Trophoblast cell (in vitro differentiated cells and primary cell): ENCODE results near the gene PTGIS.

Source experiments
- DNase-seq, 2 donors: peaks; one replicate each; pipeline ENCODE4 v3.0.0-alpha.2; 2016
- H2AFZ ChIP-seq: 2 replicates; pipeline ENCODE4 v1.6.1; 2013; ENCODE audit warnings: low read length, moderate library complexity, mild to moderate bottlenecking; ENCODE audit not compliant: insufficient read depth, poor library complexity
- H2AK5ac ChIP-seq: 2 replicates; pipeline ENCODE4 v1.6.1; 2013; ENCODE audit warnings: mild to moderate bottlenecking, low read length
- H2BK120ac ChIP-seq: 2 replicates; pipeline ENCODE4 v1.6.1; 2013; ENCODE audit warnings: low read length, mild to moderate bottlenecking, moderate library complexity; ENCODE audit not compliant: insufficient read depth, poor library complexity
- H2BK12ac ChIP-seq: 2 replicates; pipeline ENCODE4 v1.6.1; 2013; ENCODE audit warnings: mild to moderate bottlenecking, low read length, moderate library complexity
- H2BK5ac ChIP-seq: 2 replicates; pipeline ENCODE4 v1.6.1; 2013; ENCODE audit warnings: low read length, low read depth, moderate library complexity, mild to moderate bottlenecking; ENCODE audit not compliant: poor library complexity
- H3K14ac ChIP-seq: 2 replicates; pipeline ENCODE4 v1.6.1; 2013; ENCODE audit warnings: mild to moderate bottlenecking, low read length
- H3K18ac ChIP-seq: 2 replicates; pipeline ENCODE4 v1.6.1; 2013; ENCODE audit warnings: mild to moderate bottlenecking, low read length
- H3K23ac ChIP-seq: 2 replicates; pipeline ENCODE4 v1.6.1; 2013; ENCODE audit warnings: low read length
- H3K27ac ChIP-seq: 2 replicates; pipeline ENCODE4 v1.5.1; 2013; ENCODE audit warnings: low read depth, mild to moderate bottlenecking, inconsistent platforms, low read length, moderate library complexity
- H3K27me3 ChIP-seq: 2 replicates; pipeline ENCODE4 v1.6.1; 2013; ENCODE audit warnings: inconsistent platforms, mild to moderate bottlenecking, low read length, moderate library complexity; ENCODE audit not compliant: insufficient read depth
- H3K36me3 ChIP-seq, 2 experiments: 1 replicate in 1 of 2; 2 replicates in 1 of 2; pipeline ENCODE4 v1.6.1; 2013; ENCODE audit warnings: low read length in 2 of 2, mild to moderate bottlenecking in 2 of 2, moderate library complexity in 1 of 2; ENCODE audit not compliant: insufficient read depth in 2 of 2, control insufficient read depth in 1 of 2
- H3K4ac ChIP-seq: 2 replicates; pipeline ENCODE4 v1.6.1; 2013; ENCODE audit warnings: low read depth, mild to moderate bottlenecking, low read length, moderate library complexity
- H3K4me1 ChIP-seq, 2 experiments: 1 replicate in 1 of 2; 2 replicates in 1 of 2; pipeline ENCODE4 v1.6.1; 2013; ENCODE audit warnings: low read length in 2 of 2, mild to moderate bottlenecking in 2 of 2, moderate library complexity in 1 of 2; ENCODE audit not compliant: insufficient read depth in 2 of 2, control insufficient read depth in 1 of 2
- H3K4me2 ChIP-seq: 2 replicates; pipeline ENCODE4 v1.6.1; 2013; ENCODE audit warnings: inconsistent platforms, mild to moderate bottlenecking, low read length, moderate library complexity
- H3K4me3 ChIP-seq: 2 replicates; pipeline ENCODE4 v1.5.1; 2013; ENCODE audit warnings: mild to moderate bottlenecking, low read depth, low read length, inconsistent platforms
- H3K79me1 ChIP-seq: one replicate; pipeline ENCODE4 v1.6.1; 2013; ENCODE audit warnings: low read length
- H3K79me2 ChIP-seq: 2 replicates; pipeline ENCODE4 v1.6.1; 2013; ENCODE audit warnings: low read length, mild to moderate bottlenecking; ENCODE audit not compliant: control insufficient read depth, insufficient read depth, poor library complexity
- H3K9ac ChIP-seq: 2 replicates; pipeline ENCODE4 v1.6.1; 2013; ENCODE audit warnings: mild to moderate bottlenecking, low read length
- H3K9me3 ChIP-seq: 2 replicates; pipeline ENCODE4 v1.6.1; 2013; ENCODE audit warnings: low read depth, mild to moderate bottlenecking, control low read depth, inconsistent platforms, low read length; ENCODE audit not compliant: insufficient read depth
- H4K12ac ChIP-seq: 2 replicates; pipeline ENCODE4 v1.6.1; 2013; ENCODE audit warnings: low read depth, mild to moderate bottlenecking, low read length, moderate library complexity
- H4K8ac ChIP-seq: 2 replicates; pipeline ENCODE4 v1.6.1; 2013; ENCODE audit warnings: low read depth, mild to moderate bottlenecking, low read length, moderate library complexity
- H4K91ac ChIP-seq: one replicate; pipeline ENCODE4 v1.6.1; 2013; ENCODE audit warnings: low read depth, mild to moderate bottlenecking, low read length, moderate library complexity
- WGBS: extraction: QIAGEN DNeasy Blood & Tissue Kit; methylation state at CpG from one replicate; pipeline ENCODE4 v1.1.7; 2013; ENCODE audit warnings: missing lambda C conversion rate; ENCODE audit not compliant: insufficient read length, insufficient coverage; ENCODE audit errors: extremely low coverage; 5-methylcytosine and 5-hydroxymethylcytosine counted together

Gene PTGIS

DNA sequence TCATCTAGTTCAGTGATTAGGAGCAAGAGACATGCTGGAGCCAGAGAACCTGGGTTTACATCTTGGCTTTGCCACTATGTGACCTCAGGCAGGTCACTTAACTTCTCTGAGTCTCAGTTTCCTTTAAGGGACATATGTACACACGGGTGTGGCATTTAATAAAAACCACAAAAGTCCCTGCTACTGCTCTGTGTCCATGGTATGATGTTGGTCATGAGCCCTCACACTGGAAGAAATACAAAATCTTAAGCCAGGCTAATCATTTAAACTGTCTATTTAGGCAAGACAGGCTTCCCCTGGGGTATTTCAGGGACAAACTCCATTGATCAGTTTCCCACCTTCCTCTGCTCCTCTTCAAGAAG is 12.9 kb upstream of the PTGIS start:
- Histone ChIP-seq H3K36me3 (no peaks in the 10 kb centered on the region), H3K9ac (no peak overlapping the region), H3K27me3 (no peaks in the 10 kb centered on the region), H3K14ac (no peak overlapping the region), H3K18ac (no peak overlapping the region), H2AK5ac (no peak overlapping the region), H3K23ac (no peak overlapping the region), H3K9me3 (peaks cover 3% of the 10 kb centered on the region), H3K4me1 (no peaks in the 10 kb centered on the region), H3K4ac (no peak overlapping the region), H3K79me1 (no peaks in the 10 kb centered on the region), H3K79me2 (no peaks in the 10 kb centered on the region), H4K12ac (no peak overlapping the region), H2BK12ac (no peak overlapping the region), H2BK120ac (no peak overlapping the region), H3K4me3 (no peak overlapping the region), H2BK5ac (no peak overlapping the region), H4K8ac (no peak overlapping the region), H4K91ac (no peak overlapping the region), H3K4me2 (no peak overlapping the region), H3K27ac (no peak overlapping the region), H2AFZ (no peak overlapping the region)
- no CpG with 5 or more reads among the region's 1 CpG for WGBS
- no peak for DNase-seq

- H2BK120ac ChIP-seq: no peak overlapping the region
- H3K4me1 ChIP-seq: no peaks in the 10 kb centered on the region
- H3K27ac ChIP-seq: no peak overlapping the region
- H2BK12ac ChIP-seq: no peak overlapping the region
- WGBS: no CpG with 5 or more reads among the region's 15 CpGs
- H4K91ac ChIP-seq: no peak overlapping the region
- no peaks in the 10 kb centered on the region for H3K79me1 ChIP-seq
- H3K4me3 ChIP-seq: no peak overlapping the region
- no peak overlapping the region for H4K8ac ChIP-seq
- no peak overlapping the region for H3K9ac ChIP-seq
- no peak overlapping the region for H2AFZ ChIP-seq
- H3K36me3 ChIP-seq: no peaks in the 10 kb centered on the region
- no peak for DNase-seq
- H2AK5ac ChIP-seq: no peak overlapping the region
- H3K9me3 ChIP-seq: peaks cover 3% of the 10 kb centered on the region
- H3K18ac ChIP-seq: no peak overlapping the region
- H3K4me2 ChIP-seq: no peak overlapping the region
- H3K27me3 ChIP-seq: no peaks in the 10 kb centered on the region
- no peak overlapping the region for H2BK5ac ChIP-seq
- H3K4ac ChIP-seq: no peak overlapping the region
- no peak overlapping the region for H4K12ac ChIP-seq
- H3K23ac ChIP-seq: no peak overlapping the region
- no peak overlapping the region for H3K14ac ChIP-seq
- no peaks in the 10 kb centered on the region for H3K79me2 ChIP-seq
These were observed 12.2 kb upstream of the PTGIS start for GRCh38 chr20:49579874-49580812.

DNA sequence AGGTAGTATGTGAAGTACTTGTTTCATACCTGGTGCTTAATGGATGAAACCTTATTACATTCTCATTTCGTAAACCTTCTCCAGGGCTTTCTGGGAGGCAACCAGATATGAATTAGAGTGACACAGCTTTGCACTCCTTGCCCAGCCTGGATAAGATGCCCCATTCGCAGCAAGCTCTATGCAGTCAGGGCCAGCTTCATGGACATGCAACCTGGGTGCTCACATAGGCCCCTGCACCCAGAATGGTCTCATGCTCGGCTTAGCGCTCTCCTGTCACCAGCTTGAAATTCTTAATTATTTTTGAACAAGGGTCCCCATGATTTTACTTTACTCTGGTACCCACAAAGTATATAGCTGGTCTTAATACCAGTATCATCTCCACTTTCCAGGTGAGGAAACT is 11.3 kb upstream of the PTGIS start:
- Histone ChIP-seq H3K4me3 (no peak overlapping the region), H2BK5ac (no peak overlapping the region), H3K79me2 (no peaks in the 10 kb centered on the region), H3K4me1 (no peaks in the 10 kb centered on the region), H3K27ac (no peak overlapping the region), H3K4ac (no peak overlapping the region), H2AK5ac (no peak overlapping the region), H2BK12ac (no peak overlapping the region), H3K4me2 (no peak overlapping the region), H3K36me3 (no peaks in the 10 kb centered on the region), H4K91ac (no peak overlapping the region), H3K9ac (no peak overlapping the region), H3K23ac (no peak overlapping the region), H3K14ac (no peak overlapping the region), H4K12ac (no peak overlapping the region), H2BK120ac (no peak overlapping the region), H2AFZ (no peak overlapping the region), H4K8ac (no peak overlapping the region), H3K9me3 (peaks cover 3% of the 10 kb centered on the region), H3K18ac (no peak overlapping the region), H3K79me1 (no peaks in the 10 kb centered on the region), H3K27me3 (no peaks in the 10 kb centered on the region)
- no peak for DNase-seq
- WGBS: no CpG with 5 or more reads among the region's 4 CpGs

DNA sequence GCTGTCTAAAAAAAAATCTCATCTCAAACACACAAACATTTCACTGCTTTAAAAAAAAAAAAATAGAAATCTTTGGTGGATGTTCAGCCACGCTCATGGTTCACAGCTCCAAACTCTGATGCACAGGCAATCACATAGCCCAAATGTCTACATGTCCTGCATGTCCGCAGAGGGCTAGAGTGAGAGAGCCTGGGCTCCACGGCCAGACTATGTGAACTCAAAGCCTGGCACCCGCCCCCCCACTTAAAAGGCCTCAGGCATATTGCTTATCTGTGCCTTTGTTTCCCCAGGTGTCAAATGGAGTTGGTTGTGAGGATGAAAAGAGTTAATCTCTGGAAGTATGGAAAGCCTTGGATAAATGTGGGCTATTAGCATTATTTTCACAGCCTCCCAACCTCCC is 10.5 kb upstream of the PTGIS start:
- no peaks in the 10 kb centered on the region for H3K79me1 ChIP-seq
- H3K18ac ChIP-seq: no peak overlapping the region
- no peak overlapping the region for H4K12ac ChIP-seq
- no peak overlapping the region for H3K23ac ChIP-seq
- no peak overlapping the region for H2BK5ac ChIP-seq
- no peak for DNase-seq
- no CpG with 5 or more reads among the region's 4 CpGs for WGBS
- no peaks in the 10 kb centered on the region for H3K4me1 ChIP-seq
- no peak overlapping the region for H2BK120ac ChIP-seq
- H3K9me3 ChIP-seq: peaks cover 3% of the 10 kb centered on the region
- H2AK5ac ChIP-seq: no peak overlapping the region
- no peak overlapping the region for H2AFZ ChIP-seq
- H3K14ac ChIP-seq: no peak overlapping the region
- no peak overlapping the region for H4K8ac ChIP-seq
- H3K27ac ChIP-seq: no peak overlapping the region
- no peak overlapping the region for H3K4ac ChIP-seq
- no peaks in the 10 kb centered on the region for H3K36me3 ChIP-seq
- no peaks in the 10 kb centered on the region for H3K79me2 ChIP-seq
- H3K4me2 ChIP-seq: no peak overlapping the region
- no peak overlapping the region for H3K9ac ChIP-seq
- H4K91ac ChIP-seq: no peak overlapping the region
- H3K4me3 ChIP-seq: no peak overlapping the region
- no peak overlapping the region for H2BK12ac ChIP-seq
- H3K27me3 ChIP-seq: no peaks in the 10 kb centered on the region
